DOHH2 (cell line): ENCODE results near the gene C9orf78.

ENCODE experiments used
- H3F3A ChIP-seq: fragments of 200-600 bp; sonication (generic), shearing (Covaris generic); 2 replicates; pipeline ENCODE4 v1.6.0; 2016; ENCODE audit warnings: antibody characterized with exemption, mild to moderate bottlenecking; ENCODE audit not compliant: control insufficient read depth, insufficient read depth
- H3K27ac ChIP-seq: fragments of 200-600 bp; sonication (generic); 2 replicates; pipeline ENCODE4 v1.5.1; 2014; ENCODE audit warnings: low read depth, mild to moderate bottlenecking, low read length, moderate library complexity
- H3K27me3 ChIP-seq: fragments of 200-600 bp; sonication (generic); 2 replicates; pipeline ENCODE4 v1.6.1; 2014; ENCODE audit warnings: mild to moderate bottlenecking, low read length, mixed read lengths; ENCODE audit not compliant: control insufficient read depth
- H3K36me3 ChIP-seq: fragments of 200-600 bp; sonication (generic); 2 replicates; pipeline ENCODE4 v1.6.1; 2014; ENCODE audit warnings: mild to moderate bottlenecking, low read length, moderate library complexity, mixed read lengths; ENCODE audit not compliant: control insufficient read depth
- H3K4me1 ChIP-seq: fragments of 200-600 bp; sonication (generic); 2 replicates; pipeline ENCODE4 v1.6.1; 2014; ENCODE audit warnings: mild to moderate bottlenecking, low read length, mixed read lengths; ENCODE audit not compliant: control insufficient read depth
- H3K4me2 ChIP-seq: fragments of 200-600 bp; sonication (generic); 2 replicates; pipeline ENCODE4 v1.6.0; 2014; ENCODE audit warnings: mild to moderate bottlenecking, low read length, moderate library complexity
- H3K4me3 ChIP-seq: fragments of 200-600 bp; sonication (generic); 2 replicates; pipeline ENCODE4 v1.5.1; 2014; ENCODE audit warnings: mild to moderate bottlenecking, low read length, mixed read lengths
- H3K79me2 ChIP-seq: fragments of 200-600 bp; sonication (generic); 2 replicates; pipeline ENCODE4 v1.6.1; 2014; ENCODE audit warnings: mild to moderate bottlenecking, low read length, mixed read lengths; ENCODE audit not compliant: control insufficient read depth
- H3K9me2 ChIP-seq: fragments of 200-600 bp; sonication (generic); replicated peaks from 2 replicates; pipeline ENCODE4 v1.6.1; 2014; ENCODE audit warnings: mild to moderate bottlenecking, low read length, mixed read lengths; ENCODE audit not compliant: control insufficient read depth
- H3K9me3 ChIP-seq: fragments of 200-600 bp; sonication (generic); 2 replicates; pipeline ENCODE4 v1.6.1; 2014; ENCODE audit warnings: antibody characterized with exemption, low read length, mixed read lengths; ENCODE audit not compliant: control insufficient read depth, insufficient read depth
- H4K20me1 ChIP-seq: fragments of 200-600 bp; sonication (generic); 2 replicates; pipeline ENCODE4 v1.6.0; 2014; ENCODE audit warnings: low read depth, mild to moderate bottlenecking, antibody characterized with exemption, low read length, moderate library complexity; ENCODE audit not compliant: control insufficient read depth, insufficient read depth
- EZH2phosphoT487 ChIP-seq: fragments of 200-600 bp; sonication (generic); IDR thresholded peaks from 2 replicates; pipeline ENCODE4 v1.6.1; 2017; ENCODE audit warnings: borderline replicate concordance, mild to moderate bottlenecking, antibody characterized with exemption, low read length, moderate library complexity, mixed read lengths
- TF ChIP-seq, protein P1 (sequence below): fragments of 200-600 bp; sonication (generic); IDR thresholded peaks from one replicate; pipeline ENCODE4 v1.5.1; 2014; ENCODE audit warnings: antibody characterized with exemption, mild to moderate bottlenecking, low read depth, low read length; ENCODE audit not compliant: poor library complexity, severe bottlenecking

Gene C9orf78

GRCh38 chr9:129828969-129829368 lies 6.1 kb downstream of the C9orf78 start:
- Histone ChIP-seq H3K4me1 (peaks cover 3% of the 10 kb centered on the region), H4K20me1 (no peaks in the 10 kb centered on the region), H3K4me3 (no peak overlapping the region), H3K27ac (no peak overlapping the region), H3K27me3 (no peaks in the 10 kb centered on the region), H3K79me2 (peaks cover 9% of the 10 kb centered on the region), H3K4me2 (no peak overlapping the region), H3K9me2 (no peaks in the 10 kb centered on the region), H3F3A (peaks cover 14% of the 10 kb centered on the region), H3K36me3 (peaks cover 65% of the 10 kb centered on the region), H3K9me3 (no peaks in the 10 kb centered on the region)
- no peak for TF ChIP-seq EZH2phosphoT487
- TF ChIP-seq, protein P1, sequence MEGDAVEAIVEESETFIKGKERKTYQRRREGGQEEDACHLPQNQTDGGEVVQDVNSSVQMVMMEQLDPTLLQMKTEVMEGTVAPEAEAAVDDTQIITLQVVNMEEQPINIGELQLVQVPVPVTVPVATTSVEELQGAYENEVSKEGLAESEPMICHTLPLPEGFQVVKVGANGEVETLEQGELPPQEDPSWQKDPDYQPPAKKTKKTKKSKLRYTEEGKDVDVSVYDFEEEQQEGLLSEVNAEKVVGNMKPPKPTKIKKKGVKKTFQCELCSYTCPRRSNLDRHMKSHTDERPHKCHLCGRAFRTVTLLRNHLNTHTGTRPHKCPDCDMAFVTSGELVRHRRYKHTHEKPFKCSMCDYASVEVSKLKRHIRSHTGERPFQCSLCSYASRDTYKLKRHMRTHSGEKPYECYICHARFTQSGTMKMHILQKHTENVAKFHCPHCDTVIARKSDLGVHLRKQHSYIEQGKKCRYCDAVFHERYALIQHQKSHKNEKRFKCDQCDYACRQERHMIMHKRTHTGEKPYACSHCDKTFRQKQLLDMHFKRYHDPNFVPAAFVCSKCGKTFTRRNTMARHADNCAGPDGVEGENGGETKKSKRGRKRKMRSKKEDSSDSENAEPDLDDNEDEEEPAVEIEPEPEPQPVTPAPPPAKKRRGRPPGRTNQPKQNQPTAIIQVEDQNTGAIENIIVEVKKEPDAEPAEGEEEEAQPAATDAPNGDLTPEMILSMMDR: no peak

- TF ChIP-seq, protein P1: no peak
- TF ChIP-seq EZH2phosphoT487: no peak
- H3K9me3 ChIP-seq: no peaks in the 10 kb centered on the region
- H3K9me2 ChIP-seq: no peaks in the 10 kb centered on the region
- H3F3A ChIP-seq: peaks cover 14% of the 10 kb centered on the region
- no peak overlapping the region for H3K4me2 ChIP-seq
- H3K4me3 ChIP-seq: no peak overlapping the region
- no peaks in the 10 kb centered on the region for H3K4me1 ChIP-seq
- H4K20me1 ChIP-seq: no peaks in the 10 kb centered on the region
- H3K36me3 ChIP-seq: peaks cover 61% of the 10 kb centered on the region
- H3K27me3 ChIP-seq: no peaks in the 10 kb centered on the region
- H3K79me2 ChIP-seq: peaks cover 7% of the 10 kb centered on the region
- H3K27ac ChIP-seq: no peak overlapping the region
These were observed 7.0 kb downstream of the C9orf78 start for GRCh38 chr9:129828051-129828450.

- Histone ChIP-seq H3K27me3 (no peaks in the 10 kb centered on the region), H3K9me2 (no peaks in the 10 kb centered on the region), H3K27ac (no peak overlapping the region), H3K79me2 (peaks cover 20% of the 10 kb centered on the region), H3K36me3 (peaks cover 63% of the 10 kb centered on the region), H3K9me3 (no peaks in the 10 kb centered on the region), H3K4me2 (no peak overlapping the region), H3K4me3 (no peak overlapping the region), H4K20me1 (no peaks in the 10 kb centered on the region), H3K4me1 (peaks cover 6% of the 10 kb centered on the region), H3F3A (peaks cover 14% of the 10 kb centered on the region)
- no peak for TF ChIP-seq EZH2phosphoT487
- TF ChIP-seq, protein P1: no peak
These were observed 8.3 kb downstream of the C9orf78 start for GRCh38 chr9:129826759-129827158.

DNA sequence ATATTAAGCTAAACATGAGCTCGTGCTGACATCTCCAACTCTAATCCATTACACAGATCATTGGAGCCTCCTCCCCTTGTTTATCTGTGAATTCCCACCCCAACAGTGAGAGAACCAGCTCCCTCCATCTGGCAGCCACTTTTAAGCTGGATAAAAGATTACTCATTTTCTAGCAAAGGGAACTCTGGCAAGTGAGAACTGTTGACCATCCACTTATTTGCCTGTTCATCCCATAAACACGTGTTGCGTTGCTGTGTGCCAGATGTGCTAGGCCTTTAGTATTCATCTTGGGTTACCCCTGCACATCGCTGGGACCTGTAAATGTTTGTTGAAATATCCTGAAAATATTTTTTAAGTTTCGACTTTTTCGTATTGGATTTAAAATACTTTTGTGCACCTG lies 8.7 kb downstream of the C9orf78 start:
- Histone ChIP-seq H3K4me1 (peaks cover 6% of the 10 kb centered on the region), H3K9me2 (no peaks in the 10 kb centered on the region), H3F3A (peaks cover 14% of the 10 kb centered on the region), H3K4me3 (no peak overlapping the region), H3K9me3 (no peaks in the 10 kb centered on the region), H3K27ac (no peak overlapping the region), H4K20me1 (no peaks in the 10 kb centered on the region), H3K27me3 (no peaks in the 10 kb centered on the region), H3K36me3 (peaks cover 63% of the 10 kb centered on the region), H3K79me2 (peaks cover 24% of the 10 kb centered on the region), H3K4me2 (no peak overlapping the region)
- no peak for TF ChIP-seq EZH2phosphoT487
- TF ChIP-seq, protein P1: no peak
